ENCODE data around the gene PDE4D.

- TF ChIP-seq POLR2AphosphoS5 (IDR thresholded peaks at IDR 0.05; ENCODE audit: low read depth, low read length) (no peak), POLR2A (IDR thresholded peaks at IDR 0.05; ENCODE audit: low read depth, low read length) (no peak), TAF1 (IDR thresholded peaks at IDR 0.05; ENCODE audit: borderline replicate concordance, low read depth, low read length) (no peak)
Observed at GRCh38 chr5:59173578-59173977, 719.9 kb downstream of the PDE4D start.
